ENCODE data around the gene FBXL14.
A peak's percentile ranks its signal among the peaks of the same experiment; 100 is the strongest.

The FBXL14 gene

DNA sequence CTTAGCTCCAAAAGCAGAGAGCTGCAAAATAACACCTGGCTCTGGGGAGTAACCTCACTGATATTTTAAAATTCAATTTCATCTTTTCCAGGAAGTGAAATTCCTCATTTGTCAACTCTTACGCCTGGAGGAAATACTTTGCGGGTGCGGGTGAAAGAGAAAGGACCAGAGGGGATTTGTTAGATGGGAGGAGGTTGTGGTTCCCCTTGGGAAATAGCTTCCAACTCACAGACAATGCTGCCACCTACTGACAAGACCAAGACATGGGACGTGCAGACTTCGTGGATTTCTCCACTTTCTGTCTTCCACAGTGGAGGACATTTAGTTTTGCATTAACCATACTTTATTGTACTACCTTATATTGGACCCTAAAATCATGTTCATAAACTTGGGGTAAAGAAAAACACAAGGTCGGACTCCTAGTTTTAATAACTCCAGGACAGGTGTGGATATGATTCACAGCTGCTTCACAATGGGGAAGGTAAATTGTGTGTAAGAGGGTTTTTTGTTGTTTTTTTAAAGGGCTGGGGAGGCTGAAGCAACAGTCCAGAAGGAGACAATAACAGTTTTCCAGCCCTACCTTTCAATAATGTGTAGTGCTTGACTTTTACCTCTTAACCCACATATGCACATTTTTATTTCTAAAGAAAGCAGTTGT is 10.8 kb downstream of the FBXL14 start (continued):
- TF ChIP-seq, protein P1, sequence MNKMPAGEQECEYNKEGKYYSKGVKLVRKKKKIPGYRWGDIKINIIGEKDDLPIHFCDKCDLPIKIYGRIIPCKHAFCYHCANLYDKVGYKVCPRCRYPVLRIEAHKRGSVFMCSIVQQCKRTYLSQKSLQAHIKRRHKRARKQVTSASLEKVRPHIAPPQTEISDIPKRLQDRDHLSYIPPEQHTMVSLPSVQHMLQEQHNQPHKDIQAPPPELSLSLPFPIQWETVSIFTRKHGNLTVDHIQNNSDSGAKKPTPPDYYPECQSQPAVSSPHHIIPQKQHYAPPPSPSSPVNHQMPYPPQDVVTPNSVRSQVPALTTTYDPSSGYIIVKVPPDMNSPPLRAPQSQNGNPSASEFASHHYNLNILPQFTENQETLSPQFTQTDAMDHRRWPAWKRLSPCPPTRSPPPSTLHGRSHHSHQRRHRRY (tag by site-specific recombination; IDR thresholded peaks at IDR 0.05) = no peak
- TF ChIP-seq ZNF580 (tag by site-specific recombination; IDR thresholded peaks at IDR 0.05) (peak; percentile 26; the same call in 1 of the 2 replicates), ZNF157 (tag by site-specific recombination; IDR thresholded peaks at IDR 0.05) (no peak), ZNF138 (tag by site-specific recombination; IDR thresholded peaks at IDR 0.05; ENCODE audit: borderline replicate concordance) (no peak), HOXD13 (CRISPR knock-in tag; IDR thresholded peaks at IDR 0.05; ENCODE audit: borderline replicate concordance) (no peak), ZNF140 (tag by site-specific recombination; IDR thresholded peaks at IDR 0.05) (no peak), ZNF529 (tag by site-specific recombination; IDR thresholded peaks at IDR 0.05; ENCODE audit: insufficient replicate concordance) (no peak), ZNF510 (tag by site-specific recombination; IDR thresholded peaks at IDR 0.05; ENCODE audit: insufficient replicate concordance) (no peak), ZNF785 (tag by site-specific recombination; IDR thresholded peaks at IDR 0.05) (no peak), ZNF423 (tag by site-specific recombination; IDR thresholded peaks at IDR 0.05) (no peak), ZNF830 (tag by site-specific recombination; IDR thresholded peaks at IDR 0.05; ENCODE audit: low read depth) (no peak), ZNF202 (tag by site-specific recombination; IDR thresholded peaks at IDR 0.05; ENCODE audit: borderline replicate concordance) (no peak), OSR2 (tag by site-specific recombination; IDR thresholded peaks at IDR 0.05) (no peak), ZNF600 (tag by site-specific recombination; IDR thresholded peaks at IDR 0.05) (no peak), ZFP41 (tag by site-specific recombination; IDR thresholded peaks at IDR 0.05; ENCODE audit: borderline replicate concordance) (no peak), ZNF623 (tag by site-specific recombination; IDR thresholded peaks at IDR 0.05) (no peak), ZNF48 (tag by site-specific recombination; IDR thresholded peaks at IDR 0.05) (no peak), ZNF768 (tag by site-specific recombination; IDR thresholded peaks at IDR 0.05) (no peak), ZNF175 (tag by site-specific recombination; IDR thresholded peaks at IDR 0.05) (no peak), ZNF121 (tag by site-specific recombination; IDR thresholded peaks at IDR 0.05) (no peak), ZNF560 (tag by site-specific recombination; IDR thresholded peaks at IDR 0.05; ENCODE audit: borderline replicate concordance) (no peak), ZNF692 (tag by site-specific recombination; IDR thresholded peaks at IDR 0.05) (no peak), GFI1B (tag by site-specific recombination; IDR thresholded peaks at IDR 0.05) (no peak), MZF1 (tag by site-specific recombination; IDR thresholded peaks at IDR 0.05; ENCODE audit: borderline replicate concordance) (peak; percentile 95), SCRT2 (tag by site-specific recombination; IDR thresholded peaks at IDR 0.05) (no peak), ZNF704 (tag by site-specific recombination; IDR thresholded peaks at IDR 0.05) (no peak), ZIC2 (tag by site-specific recombination; IDR thresholded peaks at IDR 0.05) (no peak)
- TF ChIP-seq, protein P2, sequence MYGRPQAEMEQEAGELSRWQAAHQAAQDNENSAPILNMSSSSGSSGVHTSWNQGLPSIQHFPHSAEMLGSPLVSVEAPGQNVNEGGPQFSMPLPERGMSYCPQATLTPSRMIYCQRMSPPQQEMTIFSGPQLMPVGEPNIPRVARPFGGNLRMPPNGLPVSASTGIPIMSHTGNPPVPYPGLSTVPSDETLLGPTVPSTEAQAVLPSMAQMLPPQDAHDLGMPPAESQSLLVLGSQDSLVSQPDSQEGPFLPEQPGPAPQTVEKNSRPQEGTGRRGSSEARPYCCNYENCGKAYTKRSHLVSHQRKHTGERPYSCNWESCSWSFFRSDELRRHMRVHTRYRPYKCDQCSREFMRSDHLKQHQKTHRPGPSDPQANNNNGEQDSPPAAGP (tag by site-specific recombination; IDR thresholded peaks at IDR 0.05) = peak; percentile 30; the same call in 1 of the 2 replicates
- TF ChIP-seq, protein P3, sequence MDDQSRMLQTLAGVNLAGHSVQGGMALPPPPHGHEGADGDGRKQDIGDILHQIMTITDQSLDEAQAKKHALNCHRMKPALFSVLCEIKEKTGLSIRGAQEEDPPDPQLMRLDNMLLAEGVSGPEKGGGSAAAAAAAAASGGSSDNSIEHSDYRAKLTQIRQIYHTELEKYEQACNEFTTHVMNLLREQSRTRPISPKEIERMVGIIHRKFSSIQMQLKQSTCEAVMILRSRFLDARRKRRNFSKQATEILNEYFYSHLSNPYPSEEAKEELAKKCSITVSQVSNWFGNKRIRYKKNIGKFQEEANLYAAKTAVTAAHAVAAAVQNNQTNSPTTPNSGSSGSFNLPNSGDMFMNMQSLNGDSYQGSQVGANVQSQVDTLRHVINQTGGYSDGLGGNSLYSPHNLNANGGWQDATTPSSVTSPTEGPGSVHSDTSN (CRISPR knock-in tag; IDR thresholded peaks at IDR 0.05) = no peak
- TF ChIP-seq, protein P4, sequence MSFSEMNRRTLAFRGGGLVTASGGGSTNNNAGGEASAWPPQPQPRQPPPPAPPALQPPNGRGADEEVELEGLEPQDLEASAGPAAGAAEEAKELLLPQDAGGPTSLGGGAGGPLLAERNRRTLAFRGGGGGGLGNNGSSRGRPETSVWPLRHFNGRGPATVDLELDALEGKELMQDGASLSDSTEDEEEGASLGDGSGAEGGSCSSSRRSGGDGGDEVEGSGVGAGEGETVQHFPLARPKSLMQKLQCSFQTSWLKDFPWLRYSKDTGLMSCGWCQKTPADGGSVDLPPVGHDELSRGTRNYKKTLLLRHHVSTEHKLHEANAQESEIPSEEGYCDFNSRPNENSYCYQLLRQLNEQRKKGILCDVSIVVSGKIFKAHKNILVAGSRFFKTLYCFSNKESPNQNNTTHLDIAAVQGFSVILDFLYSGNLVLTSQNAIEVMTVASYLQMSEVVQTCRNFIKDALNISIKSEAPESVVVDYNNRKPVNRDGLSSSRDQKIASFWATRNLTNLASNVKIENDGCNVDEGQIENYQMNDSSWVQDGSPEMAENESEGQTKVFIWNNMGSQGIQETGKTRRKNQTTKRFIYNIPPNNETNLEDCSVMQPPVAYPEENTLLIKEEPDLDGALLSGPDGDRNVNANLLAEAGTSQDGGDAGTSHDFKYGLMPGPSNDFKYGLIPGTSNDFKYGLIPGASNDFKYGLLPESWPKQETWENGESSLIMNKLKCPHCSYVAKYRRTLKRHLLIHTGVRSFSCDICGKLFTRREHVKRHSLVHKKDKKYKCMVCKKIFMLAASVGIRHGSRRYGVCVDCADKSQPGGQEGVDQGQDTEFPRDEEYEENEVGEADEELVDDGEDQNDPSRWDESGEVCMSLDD (tag by site-specific recombination; IDR thresholded peaks at IDR 0.05) = peak; percentile 68
- TF ChIP-seq, protein P5, sequence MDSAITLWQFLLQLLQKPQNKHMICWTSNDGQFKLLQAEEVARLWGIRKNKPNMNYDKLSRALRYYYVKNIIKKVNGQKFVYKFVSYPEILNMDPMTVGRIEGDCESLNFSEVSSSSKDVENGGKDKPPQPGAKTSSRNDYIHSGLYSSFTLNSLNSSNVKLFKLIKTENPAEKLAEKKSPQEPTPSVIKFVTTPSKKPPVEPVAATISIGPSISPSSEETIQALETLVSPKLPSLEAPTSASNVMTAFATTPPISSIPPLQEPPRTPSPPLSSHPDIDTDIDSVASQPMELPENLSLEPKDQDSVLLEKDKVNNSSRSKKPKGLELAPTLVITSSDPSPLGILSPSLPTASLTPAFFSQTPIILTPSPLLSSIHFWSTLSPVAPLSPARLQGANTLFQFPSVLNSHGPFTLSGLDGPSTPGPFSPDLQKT (IDR thresholded peaks at IDR 0.05; ENCODE audit: borderline replicate concordance, low read depth, low read length) = no peak
